Right lobe of liver (tissue), 6 donors: ENCODE data around the gene PTPRN2. TPM values are rescaled to one million over a fixed set of nuclear protein-coding genes. Genes with fewer than 3 reads are reported as not detected.

ENCODE experiments used
- ATAC-seq, 4 donors: fragments of 200-7000 bp; cut with Tn5 transposase; one replicate each; pipeline ENCODE4 v1.9.1; 2020; ENCODE audit warnings: mild to moderate bottlenecking in 4 of 4, moderate library complexity in 4 of 4
- DNase-seq, 3 donors: peaks; one replicate each; pipeline ENCODE4 v3.0.0-alpha.2; 2020
- H3K27ac ChIP-seq, 3 donors: fragments of 200-600 bp; one replicate each; pipeline ENCODE4 v1.8.0; 2022
- H3K27me3 ChIP-seq, 2 donors: fragments of 200-600 bp; one replicate each; pipeline ENCODE4 v1.8.0; 2022
- H3K36me3 ChIP-seq, 4 donors: fragments of 200-600 bp; sonication (generic) in 1 of 4; one replicate each; pipeline versions ENCODE4 v1.5.1 to v1.8.0; 2017 to 2022; ENCODE audit warnings: control low read depth in 1 of 4
- H3K4me1 ChIP-seq, 4 donors: fragments of 200-600 bp; sonication (generic) in 1 of 4; one replicate each; pipeline versions ENCODE4 v1.5.1 to v1.8.0; 2017 to 2022; ENCODE audit warnings: control low read depth in 1 of 4
- H3K4me3 ChIP-seq, 3 donors: fragments of 200-600 bp; one replicate each; pipeline ENCODE4 v1.8.0; 2022
- H3K9me3 ChIP-seq, 4 donors: fragments of 200-600 bp; sonication (generic) in 1 of 4; one replicate each; pipeline versions ENCODE4 v1.5.1 to v1.8.0; 2017 to 2022; ENCODE audit warnings: control low read depth in 1 of 4
- POLR2A ChIP-seq: fragments of 450-650 bp; IDR thresholded peaks from one replicate; pipeline ENCODE4 v1.6.1; 2017; ENCODE audit warnings: antibody characterized with exemption, mild to moderate bottlenecking
- WGBS: methylation state at CpG from one replicate; pipeline ENCODE4 v1.1.6; 2018; ENCODE audit warnings: low coverage, low lambda C conversion rate; ENCODE audit not compliant: insufficient coverage; ENCODE audit errors: missing lambda C conversion rate; 5-methylcytosine and 5-hydroxymethylcytosine counted together
- intact Hi-C, 2 donors: fragments of 100-400 bp; cut with DNase I; formaldehyde crosslinking; loops; one replicate each; pipeline versions ENCODE4 v1.11.2 to v1.14.1; 2022
- total RNA-seq, 6 experiments: library from RNA; depleted of rRNA in 2 of 6; stranded (reverse); fragments of >200 nt in 2 of 6; fragmentation: NEBNext Ultra II Directional in 3 of 6; extraction: Animal tissue kit (Norgen Biotek cat#: 25700) in 3 of 6; gene quantifications; one replicate each; pipeline versions ENCODE4 v1.1.0 to v1.2.4, GENCODE V29; 2016 to 2023
- TF ChIP-seq, protein P1 (sequence below), 4 donors: fragments of 200-600 bp in 3 of 4; fragments of 450-650 bp in 1 of 4; IDR thresholded peaks; one replicate each; pipeline versions ENCODE4 v1.5.1 to v1.8.0; 2016 to 2022; ENCODE audit warnings: antibody characterized with exemption in 4 of 4, mild to moderate bottlenecking in 2 of 4
- donor health status: DM: no; HTN: yes; CAD: no.
- donor health status: DM: no; HTN: no; CAD: no.
- donor health status: DM: no; HTN: no; CAD: no.
- donor health status: DM: no; HTN: yes; CAD: no.
- donor health status: DM: no; HTN: yes; CAD: no.

The PTPRN2 gene
- total RNA-seq, 6 experiments from 2014 or later: 0.15 to 0.87 (median 0.67) TPM

DNA sequence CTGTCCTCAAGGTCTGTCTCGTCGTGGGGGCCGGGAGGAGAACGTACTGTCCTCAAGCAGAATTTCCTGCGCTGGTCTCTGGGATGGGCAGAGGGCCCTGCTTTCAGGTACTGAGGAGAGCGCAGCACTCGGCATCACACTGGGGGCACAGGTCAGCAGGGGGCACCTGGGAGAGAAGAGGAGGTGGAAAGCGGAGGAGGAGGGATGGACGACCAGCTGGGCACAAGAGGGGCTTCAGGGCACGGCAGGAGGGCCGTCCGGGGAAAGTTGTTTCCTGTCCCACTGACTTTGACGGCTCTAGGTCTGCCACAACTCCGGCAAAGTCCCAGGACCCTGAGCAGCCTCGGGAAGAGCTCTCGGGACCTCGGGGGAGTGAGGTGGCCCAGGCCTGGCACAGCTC, 714.0 kb downstream of the PTPRN2 start:
- no peaks in the 10 kb centered on the region for H3K9me3 ChIP-seq
- H3K27ac ChIP-seq: no peak overlapping the region
- WGBS: 84% methylated on average over 7 of the region's 17 CpGs
- H3K4me3 ChIP-seq: no peak overlapping the region
- ATAC-seq: no peak
- no peaks in the 10 kb centered on the region for H3K36me3 ChIP-seq
- H3K27me3 ChIP-seq: no peaks in the 10 kb centered on the region
- intact Hi-C loops: loop anchor here (10.0 kb wide), 1 partner anchor 439 kb away; no protein-coding TSS in a partner anchor
- no peaks in the 10 kb centered on the region for H3K4me1 ChIP-seq
- no peak for TF ChIP-seq POLR2A
- DNase-seq: no peak

DNA sequence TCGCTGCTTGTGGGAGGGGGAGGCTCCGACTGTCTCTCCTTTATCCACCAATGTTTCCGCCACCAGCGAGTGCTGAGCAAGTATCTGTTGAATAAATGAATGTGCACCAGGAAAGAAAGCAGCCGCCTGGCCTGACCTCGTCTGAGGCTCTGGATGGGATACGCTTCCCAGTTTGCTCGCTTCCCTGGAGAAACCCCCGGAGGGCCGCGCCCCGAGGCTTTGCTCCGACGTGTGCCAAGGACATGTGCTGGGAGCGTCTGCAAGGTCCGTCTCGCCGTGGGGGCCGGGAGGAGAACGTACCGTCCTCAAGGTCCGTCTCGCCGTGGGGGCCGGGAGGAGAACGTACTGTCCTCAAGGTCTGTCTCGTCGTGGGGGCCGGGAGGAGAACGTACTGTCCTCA, 714.4 kb downstream of the PTPRN2 start:
- TF ChIP-seq, protein P1, sequence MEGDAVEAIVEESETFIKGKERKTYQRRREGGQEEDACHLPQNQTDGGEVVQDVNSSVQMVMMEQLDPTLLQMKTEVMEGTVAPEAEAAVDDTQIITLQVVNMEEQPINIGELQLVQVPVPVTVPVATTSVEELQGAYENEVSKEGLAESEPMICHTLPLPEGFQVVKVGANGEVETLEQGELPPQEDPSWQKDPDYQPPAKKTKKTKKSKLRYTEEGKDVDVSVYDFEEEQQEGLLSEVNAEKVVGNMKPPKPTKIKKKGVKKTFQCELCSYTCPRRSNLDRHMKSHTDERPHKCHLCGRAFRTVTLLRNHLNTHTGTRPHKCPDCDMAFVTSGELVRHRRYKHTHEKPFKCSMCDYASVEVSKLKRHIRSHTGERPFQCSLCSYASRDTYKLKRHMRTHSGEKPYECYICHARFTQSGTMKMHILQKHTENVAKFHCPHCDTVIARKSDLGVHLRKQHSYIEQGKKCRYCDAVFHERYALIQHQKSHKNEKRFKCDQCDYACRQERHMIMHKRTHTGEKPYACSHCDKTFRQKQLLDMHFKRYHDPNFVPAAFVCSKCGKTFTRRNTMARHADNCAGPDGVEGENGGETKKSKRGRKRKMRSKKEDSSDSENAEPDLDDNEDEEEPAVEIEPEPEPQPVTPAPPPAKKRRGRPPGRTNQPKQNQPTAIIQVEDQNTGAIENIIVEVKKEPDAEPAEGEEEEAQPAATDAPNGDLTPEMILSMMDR (IDR thresholded peaks at IDR 0.05): no peak
- TF ChIP-seq POLR2A: no peak
- ATAC-seq: no peak

DNA sequence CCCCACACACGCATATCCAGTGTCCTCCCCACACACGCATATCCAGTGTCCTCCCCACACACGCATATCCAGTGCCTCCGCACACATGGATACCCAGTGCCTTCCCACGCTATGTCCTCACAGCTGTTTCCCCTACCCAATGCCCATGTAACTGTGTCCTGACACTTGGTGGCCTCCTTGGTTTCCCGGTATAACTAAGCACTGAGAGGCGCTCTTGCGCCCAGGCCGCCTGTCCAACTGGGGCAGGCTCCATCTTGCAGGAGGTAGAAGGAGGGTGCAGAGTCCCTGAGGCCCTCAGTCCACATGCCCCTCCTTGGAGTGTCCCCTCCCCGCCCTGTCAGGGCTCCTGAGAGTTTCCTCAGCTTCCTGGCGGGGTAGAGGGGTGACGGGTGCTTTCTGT, 715.2 kb downstream of the PTPRN2 start:
- Histone ChIP-seq H3K36me3 (no peaks in the 10 kb centered on the region), H3K9me3 (no peaks in the 10 kb centered on the region), H3K27me3 (no peaks in the 10 kb centered on the region), H3K27ac (no peak overlapping the region), H3K4me1 (no peaks in the 10 kb centered on the region), H3K4me3 (no peak overlapping the region)
- WGBS: 82% methylated on average over 8 of the region's 12 CpGs
- ATAC-seq: no peak
- no peak for DNase-seq
- intact Hi-C loops: loop anchor here (10.0 kb wide), 1 partner anchor 438 kb away; no protein-coding TSS in a partner anchor
- no peak for TF ChIP-seq POLR2A
- TF ChIP-seq, protein P1 (IDR thresholded peaks at IDR 0.05): no peak

More for the DNA sequence above, 714.4 kb downstream of the PTPRN2 start:
- Histone ChIP-seq H3K27me3 (no peaks in the 10 kb centered on the region), H3K4me3 (no peak overlapping the region), H3K9me3 (no peaks in the 10 kb centered on the region), H3K36me3 (no peaks in the 10 kb centered on the region), H3K27ac (no peak overlapping the region), H3K4me1 (no peaks in the 10 kb centered on the region)
- 50% methylated on average over 2 of the region's 30 CpGs for WGBS
- intact Hi-C loops: loop anchor here (10.0 kb wide), 1 partner anchor 438 kb away; no protein-coding TSS in a partner anchor
- DNase-seq: no peak

GRCh38 chr7:157871681-157872080, 715.9 kb downstream of the PTPRN2 start:
- no peaks in the 10 kb centered on the region for H3K4me1 ChIP-seq
- no peaks in the 10 kb centered on the region for H3K36me3 ChIP-seq
- H3K4me3 ChIP-seq: no peak overlapping the region
- DNase-seq: no peak
- no peaks in the 10 kb centered on the region for H3K27me3 ChIP-seq
- WGBS: 79% methylated on average over 3 of the region's 4 CpGs
- no peaks in the 10 kb centered on the region for H3K9me3 ChIP-seq
- H3K27ac ChIP-seq: no peak overlapping the region
- TF ChIP-seq, protein P1 (IDR thresholded peaks at IDR 0.05): no peak
- TF ChIP-seq POLR2A: no peak
- intact Hi-C loops: loop anchor here (10.0 kb wide), 1 partner anchor 437 kb away; no protein-coding TSS in a partner anchor
- no peak for ATAC-seq

GRCh38 chr7:157870644-157871290, 716.9 kb downstream of the PTPRN2 start:
- intact Hi-C loops: loop anchor here (10.0 kb wide), 1 partner anchor 436 kb away; no protein-coding TSS in a partner anchor
- WGBS: 50% methylated on average over 6 of the region's 11 CpGs
- no peak overlapping the region for H3K27ac ChIP-seq
- H3K27me3 ChIP-seq: no peaks in the 10 kb centered on the region
- H3K36me3 ChIP-seq: no peaks in the 10 kb centered on the region
- ATAC-seq: no peak
- no peaks in the 10 kb centered on the region for H3K9me3 ChIP-seq
- H3K4me3 ChIP-seq: no peak overlapping the region
- no peaks in the 10 kb centered on the region for H3K4me1 ChIP-seq
- no peak for DNase-seq
- TF ChIP-seq, protein P1 (IDR thresholded peaks at IDR 0.05): no peak
- no peak for TF ChIP-seq POLR2A
